Stimulated activated CD4-positive, alpha-beta T cell treated with anti-CD3 and anti-CD28 coated beads, Interleukin-4, amount 100 ng/mL, for 1 hour (primary cell): ENCODE data around the gene MYCBPAP.
A peak's percentile ranks its signal among the peaks of the same experiment; 100 is the strongest.

ENCODE experiments used
- DNase-seq: peaks from one replicate; pipeline ENCODE4 v3.0.0-alpha.2; 2020

MYCBPAP gene

GRCh38 chr17:50519141-50519834 is 11.0 kb downstream of the MYCBPAP start:
- DNase-seq: no peak

- DNase-seq: no peak
Observed at GRCh38 chr17:50520483-50520882, 12.2 kb downstream of the MYCBPAP start.

DNA sequence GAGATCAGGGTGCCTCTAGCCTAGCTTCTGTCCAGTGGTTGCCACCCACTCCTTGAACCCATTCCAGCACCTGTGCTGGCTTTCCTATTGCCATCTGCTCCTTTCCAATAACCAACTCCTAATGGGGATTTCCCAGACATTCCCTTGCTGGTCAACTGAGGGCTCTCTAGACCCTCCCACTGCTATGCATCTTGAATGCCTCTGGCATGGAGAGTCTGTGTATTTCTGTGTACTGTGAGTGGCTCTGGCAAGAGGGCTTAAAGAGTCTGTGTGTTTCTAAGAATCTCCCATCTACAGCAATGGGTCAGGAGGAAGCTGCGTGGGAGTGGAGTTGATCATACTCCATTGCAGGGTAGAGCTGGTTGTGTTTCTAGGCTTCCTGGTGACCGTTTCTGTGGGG is 13.3 kb downstream of the MYCBPAP start:
- no peak for DNase-seq

- DNase-seq: no peak
Observed at GRCh38 chr17:50522766-50523165, 14.5 kb downstream of the MYCBPAP start.

GRCh38 chr17:50523208-50523607 is 15.0 kb downstream of the MYCBPAP start:
- no peak for DNase-seq

DNA sequence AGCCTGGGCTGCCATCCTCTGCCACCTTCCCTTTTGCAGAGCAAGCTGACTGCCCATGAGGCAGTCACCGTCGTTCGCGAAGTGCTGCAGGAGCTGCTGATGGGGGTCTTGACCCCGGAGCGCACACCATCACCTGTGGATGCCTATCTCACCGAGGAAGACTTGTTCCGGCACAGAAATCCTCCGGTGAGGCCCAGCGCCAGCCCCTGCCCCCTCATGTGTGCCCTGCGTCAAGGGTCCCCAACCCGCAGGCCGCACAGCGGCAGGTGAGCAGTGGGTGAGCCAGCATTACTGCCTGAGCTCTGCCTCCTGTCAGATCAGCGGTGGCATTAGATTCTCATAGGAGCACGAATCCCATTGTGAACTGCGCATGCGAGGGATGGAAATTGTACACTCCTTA is 16.6 kb downstream of the MYCBPAP start:
- DNase-seq: no peak

DNA sequence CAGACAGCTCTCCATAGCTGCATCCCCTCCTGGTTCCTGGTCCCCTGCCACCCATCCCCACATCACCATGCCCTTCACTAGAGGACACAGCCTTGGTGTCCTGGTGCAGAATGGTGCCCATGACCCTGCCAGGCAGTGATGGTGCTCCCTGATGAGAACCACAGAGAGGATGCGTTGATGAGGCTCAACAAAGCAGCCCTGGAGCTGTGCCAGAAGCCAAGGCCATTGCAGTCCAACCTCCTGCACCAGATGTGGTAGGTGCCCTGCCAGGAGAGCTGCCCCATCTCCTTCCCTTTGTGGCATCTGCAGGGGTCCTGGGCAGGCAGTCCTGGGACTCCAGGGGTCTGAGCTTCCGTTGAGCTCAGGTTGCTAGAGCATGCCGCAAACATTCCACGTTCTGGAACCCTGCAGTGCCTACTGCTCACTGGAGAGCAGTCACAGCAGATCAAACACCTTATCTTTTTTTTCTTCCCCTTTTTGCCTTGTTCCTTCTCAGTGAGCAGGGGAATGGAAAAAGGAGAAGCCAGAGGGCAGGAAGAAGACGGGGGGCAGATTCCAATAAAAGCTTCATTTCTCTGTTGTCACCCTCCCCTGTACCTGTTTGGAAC is 19.0 kb downstream of the MYCBPAP start:
- DNase-seq: no peak

GRCh38 chr17:50527949-50528474 is 19.8 kb downstream of the MYCBPAP start:
- DNase-seq: no peak

DNA sequence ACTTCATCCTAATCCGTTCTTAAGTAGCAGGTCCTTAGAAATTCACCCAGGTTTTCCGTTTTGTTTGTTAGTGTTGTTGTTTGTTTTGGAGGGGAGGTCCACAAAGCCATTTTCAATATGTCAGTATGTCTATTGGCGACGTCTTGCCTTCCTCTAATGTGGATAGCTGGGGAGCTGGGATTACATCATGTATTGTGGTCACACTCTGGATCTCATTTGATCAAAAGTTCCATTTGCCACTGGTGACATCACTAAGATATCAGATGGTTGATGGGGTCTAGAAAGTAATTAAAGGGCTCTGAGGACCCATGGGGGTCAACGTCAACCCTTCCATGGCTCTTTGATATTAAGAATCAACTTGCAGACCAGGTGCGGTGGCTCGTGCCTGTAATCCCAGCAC is 21.6 kb downstream of the MYCBPAP start:
- DNase-seq: no peak

DNA sequence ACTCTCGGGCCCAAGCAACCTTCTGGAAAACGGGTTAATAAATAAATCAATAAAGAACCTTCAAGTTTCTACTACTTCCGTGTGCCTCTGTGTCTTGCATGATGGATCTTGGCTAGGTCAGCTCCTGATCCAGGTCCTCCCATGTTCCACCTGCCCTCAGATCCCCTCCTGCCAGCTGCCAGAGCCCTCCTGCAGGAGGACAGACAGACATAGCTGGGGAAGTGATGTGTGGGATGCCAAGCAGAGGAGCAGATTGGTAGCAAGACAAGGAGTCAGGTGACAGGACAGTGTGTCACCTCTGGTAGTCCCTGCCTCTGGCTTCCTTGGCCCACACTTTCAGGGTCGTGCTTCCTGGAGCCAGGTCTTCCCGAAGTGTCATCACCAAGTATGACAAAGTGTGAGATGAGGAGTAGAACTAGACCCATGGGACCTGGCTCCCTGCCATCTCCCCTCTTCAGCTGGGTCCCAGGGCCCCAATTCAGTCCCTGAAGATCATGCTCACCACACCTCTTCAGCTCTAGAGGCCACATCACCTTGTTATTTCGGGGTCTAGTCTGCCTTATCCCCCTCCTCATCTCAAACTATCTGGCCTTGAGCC is 23.3 kb downstream of the MYCBPAP start:
- DNase-seq: no peak

DNA sequence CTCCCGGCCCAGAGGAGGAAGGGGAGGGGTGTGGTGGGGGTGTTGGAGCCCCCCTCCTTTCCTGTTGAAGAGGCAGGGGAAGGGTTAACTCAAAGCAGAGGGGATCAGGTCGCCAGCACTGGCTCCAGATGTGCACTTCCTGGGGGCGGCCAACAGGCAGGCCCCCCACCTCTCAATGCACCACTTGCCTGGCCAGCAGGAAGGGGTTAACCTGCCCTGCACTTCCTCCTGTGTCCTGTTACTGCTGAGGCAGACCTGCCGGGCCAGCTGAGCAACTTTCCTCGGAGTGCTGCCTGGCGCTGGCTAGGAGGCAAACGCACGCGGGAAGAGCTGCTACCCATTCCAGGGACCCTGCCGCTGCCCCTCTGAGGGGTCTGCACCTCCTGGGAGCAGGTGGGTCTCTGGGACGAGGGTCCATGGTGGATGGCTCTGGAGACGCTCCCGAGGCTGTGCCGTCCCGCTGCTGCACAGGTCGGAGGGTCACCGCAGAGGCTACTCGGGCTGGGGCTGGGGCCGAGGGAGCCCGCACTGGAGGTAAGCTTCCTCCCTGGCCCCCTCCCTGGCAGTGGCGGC is 24.3 kb downstream of the MYCBPAP start, which contains the start of gene EPN3:
Gene EPN3 (plus strand): TSS at position 284 of the 573 bp plus-strand sequence. CDS start 3,822 bp downstream, outside the sequence.
- DNase-seq: no peak

DNA sequence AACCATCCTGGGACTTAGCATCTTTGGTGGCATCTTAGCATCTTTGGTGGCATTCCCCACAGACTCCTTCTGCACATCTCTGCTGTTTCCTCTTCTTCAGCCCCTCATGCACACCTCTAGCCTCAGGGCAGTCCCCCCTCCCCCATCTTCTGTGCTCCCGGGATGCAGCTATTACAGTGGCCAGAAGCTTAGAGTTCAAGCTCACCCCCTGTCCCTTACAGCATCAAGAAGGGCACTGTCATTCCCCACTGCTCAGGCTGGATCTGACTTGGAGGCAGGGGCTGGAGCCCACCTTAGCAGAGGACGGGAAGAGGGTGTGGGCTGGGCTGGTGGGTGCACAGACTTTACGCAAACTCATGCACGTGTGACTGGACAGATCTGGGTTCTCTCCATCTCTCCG is 24.9 kb downstream of the MYCBPAP start:
- DNase-seq: no peak

- DNase-seq: no peak
Observed at GRCh38 chr17:50533720-50534148, 25.5 kb downstream of the MYCBPAP start.

GRCh38 chr17:50534222-50534978 is 26.2 kb downstream of the MYCBPAP start:
- DNase-seq: peak; percentile 27

- no peak for DNase-seq
Observed at GRCh38 chr17:50534979-50535326, 26.7 kb downstream of the MYCBPAP start.

- DNase-seq: no peak
Observed at GRCh38 chr17:50535407-50535806, 27.2 kb downstream of the MYCBPAP start.

DNA sequence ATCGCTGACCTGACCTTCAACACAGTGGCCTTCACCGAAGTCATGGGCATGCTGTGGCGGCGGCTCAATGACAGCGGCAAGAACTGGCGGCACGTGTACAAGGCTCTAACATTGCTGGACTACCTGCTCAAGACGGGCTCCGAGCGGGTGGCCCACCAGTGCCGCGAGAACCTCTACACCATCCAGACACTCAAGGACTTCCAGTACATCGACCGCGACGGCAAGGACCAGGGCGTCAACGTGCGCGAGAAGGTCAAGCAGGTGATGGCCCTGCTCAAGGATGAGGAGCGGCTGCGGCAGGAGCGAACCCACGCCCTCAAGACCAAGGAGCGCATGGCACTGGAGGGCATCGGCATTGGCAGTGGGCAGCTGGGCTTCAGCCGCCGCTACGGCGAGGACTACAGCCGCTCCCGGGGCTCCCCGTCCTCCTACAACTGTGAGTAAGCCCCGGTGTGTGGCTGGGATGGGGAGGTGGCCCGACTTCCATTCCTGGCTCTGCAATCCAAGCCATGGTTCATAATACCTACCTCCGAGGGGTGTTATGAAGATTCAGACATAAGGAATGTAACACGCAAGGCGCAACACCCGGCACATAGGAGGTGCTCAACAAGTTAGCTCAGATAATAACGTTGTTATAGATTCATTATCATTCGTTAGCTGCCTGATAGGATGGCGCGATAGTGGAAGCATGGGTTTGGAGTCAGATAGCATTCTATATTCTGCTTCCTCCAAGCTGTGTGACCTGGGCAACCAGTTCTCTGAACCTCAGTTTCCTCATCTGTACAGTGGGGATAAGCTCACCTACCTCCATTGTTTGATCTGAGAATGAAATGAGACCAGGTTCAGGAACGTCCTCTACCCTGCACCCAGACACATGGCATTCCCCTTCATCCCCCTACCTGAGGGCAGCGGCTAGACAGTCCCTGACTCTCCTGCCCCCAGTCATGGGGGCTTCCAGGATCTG is 28.7 kb downstream of the MYCBPAP start:
- DNase-seq: no peak

DNA sequence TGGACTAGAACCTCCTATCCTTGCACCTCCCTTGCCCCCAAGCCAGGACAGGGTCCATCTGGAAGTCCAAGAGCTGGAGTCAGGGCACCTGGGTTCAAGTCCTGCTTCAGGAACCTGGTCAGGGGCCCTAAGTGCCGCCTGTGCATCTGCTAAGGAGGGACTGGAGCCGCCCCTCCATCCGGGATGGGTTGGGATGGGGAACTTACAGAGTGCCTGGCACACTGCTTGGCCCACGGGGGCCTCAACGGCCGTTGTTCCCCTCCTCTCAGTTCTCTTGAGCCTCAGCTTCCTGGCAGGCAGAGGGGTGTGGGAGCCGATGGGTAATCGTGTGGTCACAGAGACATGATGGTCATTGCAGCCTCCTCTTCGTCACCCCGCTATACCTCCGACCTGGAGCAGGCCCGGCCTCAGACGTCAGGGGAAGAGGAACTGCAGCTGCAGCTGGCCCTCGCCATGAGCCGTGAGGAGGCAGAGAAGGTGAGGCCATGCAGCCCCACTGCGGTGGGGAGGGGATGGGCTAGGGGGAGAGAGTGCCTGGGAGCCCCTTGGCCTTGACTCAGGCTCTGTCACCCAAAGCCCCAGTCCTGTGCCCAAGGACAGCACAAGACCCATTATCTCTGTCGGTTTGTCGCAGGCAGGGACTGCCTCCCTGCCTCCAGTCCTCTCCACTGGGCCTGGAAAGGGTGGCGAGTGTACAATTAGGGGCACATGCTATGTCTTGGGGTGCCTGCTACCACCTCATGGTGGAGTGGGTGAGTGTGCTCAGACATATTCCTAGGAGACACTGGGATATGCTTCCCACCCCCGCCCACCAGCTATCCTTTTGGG is 29.7 kb downstream of the MYCBPAP start:
- DNase-seq: no peak

DNA sequence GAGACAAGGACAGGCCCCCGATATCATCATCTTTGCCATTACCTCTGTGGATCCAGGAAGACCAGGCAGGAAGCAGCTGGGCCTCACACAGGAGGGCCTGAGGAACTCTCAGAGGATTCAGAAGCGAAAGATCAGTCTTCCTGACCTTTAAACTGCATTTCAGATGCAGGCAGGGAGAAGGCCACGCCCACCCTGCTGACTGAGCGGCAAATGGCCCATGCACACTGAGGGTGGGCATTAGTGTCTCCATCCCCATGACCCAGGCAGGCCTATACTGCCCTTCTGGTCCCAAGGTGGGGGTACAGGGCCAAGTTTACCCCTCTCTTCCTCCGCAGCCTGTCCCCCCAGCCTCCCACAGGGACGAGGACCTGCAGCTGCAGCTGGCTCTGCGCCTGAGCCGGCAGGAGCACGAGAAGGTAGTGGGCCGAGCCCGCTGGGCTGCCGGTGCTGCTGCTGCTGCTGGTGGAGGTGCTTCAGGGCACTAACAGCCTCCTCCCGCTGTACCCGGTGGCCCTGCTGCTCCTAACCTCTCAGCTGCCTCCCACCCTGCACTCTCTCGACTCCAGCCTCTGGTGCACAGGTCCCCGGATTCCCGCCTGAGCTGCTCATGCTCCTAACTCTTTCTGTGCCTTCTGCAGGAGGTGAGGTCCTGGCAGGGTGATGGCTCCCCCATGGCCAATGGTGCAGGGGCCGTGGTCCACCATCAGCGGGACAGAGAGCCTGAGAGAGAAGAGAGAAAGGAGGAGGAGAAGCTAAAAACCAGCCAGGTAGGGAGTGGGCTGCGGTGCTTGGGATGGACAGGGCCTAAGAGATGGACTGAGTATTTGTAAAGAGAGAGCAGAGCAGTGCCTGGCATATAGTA is 30.5 kb downstream of the MYCBPAP start:
- no peak for DNase-seq
